ENCODE results near the gene ACOT7. TPM values are rescaled to one million over a fixed set of nuclear protein-coding genes. Genes with fewer than 3 reads are reported as not detected.

Gene ACOT7
- total RNA-seq, 1 experiment from 2014 or later: 76.3 TPM

DNA sequence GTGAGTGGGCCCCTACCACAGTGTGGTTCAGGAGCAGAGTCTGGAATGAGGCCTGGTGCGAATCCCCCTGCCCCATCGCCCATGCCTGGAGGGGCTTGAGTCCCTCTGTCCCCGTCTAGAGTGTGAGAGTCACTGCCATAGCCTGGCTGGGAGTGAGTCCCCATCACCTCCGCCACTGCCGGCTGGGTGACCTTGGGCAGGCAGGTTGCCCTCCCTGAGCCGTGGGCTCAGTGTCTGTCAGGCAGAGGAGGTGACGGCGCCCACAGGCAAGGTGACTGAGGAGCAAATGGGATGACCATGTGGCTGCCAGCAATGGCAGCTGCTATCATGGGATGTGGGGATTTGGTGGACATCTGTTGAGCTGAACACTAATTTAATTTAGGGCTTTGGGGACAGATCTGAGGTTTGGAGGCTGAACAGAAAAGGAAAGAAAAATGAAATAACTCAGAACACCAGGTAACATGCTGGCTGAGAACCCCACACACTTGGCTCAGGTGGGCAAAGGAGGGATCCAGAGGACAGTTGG lies 94.6 kb downstream of the ACOT7 start:
- Histone ChIP-seq H3K36me3 (replicated peaks; ENCODE audit: control insufficient read depth, insufficient read depth, low read length) (peaks cover 3% of the 10 kb centered on the region), H3K27me3 (ENCODE audit: control insufficient read depth, insufficient read depth, low read length) (no peaks in the 10 kb centered on the region), H3K4me3 (ENCODE audit: insufficient read depth, low read depth, low read length) (no peak overlapping the region)
- no peak for DNase-seq

GRCh38 chr1:6298530-6298929 lies 95.0 kb downstream of the ACOT7 start:
- DNase-seq: peak; percentile 64
- H3K36me3 ChIP-seq (replicated peaks; ENCODE audit: control insufficient read depth, insufficient read depth, low read length): peaks cover 6% of the 10 kb centered on the region
- H3K27me3 ChIP-seq (ENCODE audit: control insufficient read depth, insufficient read depth, low read length): no peaks in the 10 kb centered on the region
- H3K4me3 ChIP-seq (ENCODE audit: insufficient read depth, low read depth, low read length): no peak overlapping the region

DNA sequence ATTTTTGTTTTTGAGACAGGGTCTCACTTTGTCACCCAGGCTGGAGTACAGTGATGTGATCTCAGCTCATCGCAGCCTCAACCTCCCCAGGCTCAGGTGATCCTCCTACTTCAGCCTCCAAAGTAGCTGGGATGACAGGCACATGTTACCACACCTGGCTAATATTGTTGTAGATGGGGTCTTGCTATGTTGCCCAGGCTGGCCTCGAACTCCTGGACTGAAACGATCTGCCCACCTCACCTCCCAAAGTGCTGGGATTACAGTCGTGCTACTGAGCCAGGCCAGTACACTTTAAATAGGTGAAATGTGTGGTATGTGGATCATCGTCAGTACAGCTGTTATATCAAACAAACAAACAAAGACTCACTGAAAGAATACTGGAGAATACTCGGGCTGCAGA lies 97.7 kb downstream of the ACOT7 start:
- no peak for DNase-seq
- H3K27me3 ChIP-seq (ENCODE audit: control insufficient read depth, insufficient read depth, low read length): no peaks in the 10 kb centered on the region
- H3K36me3 ChIP-seq (replicated peaks; ENCODE audit: control insufficient read depth, insufficient read depth, low read length): peaks cover 7% of the 10 kb centered on the region
- H3K4me3 ChIP-seq (ENCODE audit: insufficient read depth, low read depth, low read length): no peak overlapping the region

GRCh38 chr1:6294890-6295556 lies 98.5 kb downstream of the ACOT7 start:
- no peak for DNase-seq
- H3K4me3 ChIP-seq (ENCODE audit: insufficient read depth, low read depth, low read length): no peak overlapping the region
- peaks cover 7% of the 10 kb centered on the region for H3K36me3 ChIP-seq (replicated peaks; ENCODE audit: control insufficient read depth, insufficient read depth, low read length)
- no peaks in the 10 kb centered on the region for H3K27me3 ChIP-seq (ENCODE audit: control insufficient read depth, insufficient read depth, low read length)

GRCh38 chr1:6294080-6294889 lies 99.3 kb downstream of the ACOT7 start:
- no peaks in the 10 kb centered on the region for H3K27me3 ChIP-seq (ENCODE audit: control insufficient read depth, insufficient read depth, low read length)
- DNase-seq: no peak
- no peak overlapping the region for H3K4me3 ChIP-seq (ENCODE audit: insufficient read depth, low read depth, low read length)
- H3K36me3 ChIP-seq (replicated peaks; ENCODE audit: control insufficient read depth, insufficient read depth, low read length): peaks cover 7% of the 10 kb centered on the region

DNA sequence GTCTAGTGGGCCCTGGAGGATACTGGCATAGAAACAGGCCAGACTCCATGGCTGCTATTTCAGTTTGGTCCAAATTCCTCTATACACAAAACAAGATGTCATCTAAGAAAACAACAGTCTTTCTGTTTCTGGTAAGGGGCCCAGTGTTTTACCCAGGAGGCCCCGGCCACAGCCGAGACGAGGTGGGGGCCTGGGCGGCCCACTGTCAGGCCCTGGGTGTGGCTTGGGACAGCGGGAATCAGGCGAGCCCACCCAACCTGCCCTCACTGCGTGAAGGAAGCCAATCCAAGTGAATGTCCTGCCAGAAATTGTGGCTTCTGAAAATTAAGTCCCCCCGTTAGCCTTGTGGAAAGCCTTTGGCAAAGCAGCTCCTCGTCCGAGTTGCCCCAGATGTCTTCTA lies 101.5 kb downstream of the ACOT7 start:
- Histone ChIP-seq H3K27me3 (ENCODE audit: control insufficient read depth, insufficient read depth, low read length) (no peaks in the 10 kb centered on the region), H3K4me3 (ENCODE audit: insufficient read depth, low read depth, low read length) (no peak overlapping the region), H3K36me3 (replicated peaks; ENCODE audit: control insufficient read depth, insufficient read depth, low read length) (peaks cover 7% of the 10 kb centered on the region)
- DNase-seq: no peak

DNA sequence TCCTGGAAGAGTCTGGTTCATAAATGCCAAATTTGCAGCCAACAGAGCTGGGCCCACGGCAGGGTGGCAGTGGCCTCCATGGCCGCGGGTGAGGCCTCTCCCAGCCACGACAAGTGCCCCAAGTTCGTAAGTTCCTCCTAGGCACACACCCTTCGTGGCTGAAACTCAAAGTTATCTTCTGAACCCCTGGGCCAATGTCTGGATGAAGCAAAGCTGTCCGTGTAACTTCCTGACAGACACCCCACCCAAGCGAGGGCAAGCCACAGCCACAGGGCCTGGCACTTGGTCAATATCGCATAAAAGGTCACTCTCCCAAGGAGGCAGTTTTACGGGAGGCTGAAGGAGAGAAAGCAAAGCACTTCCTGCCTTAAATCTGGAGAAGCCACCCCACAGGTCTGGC lies 104.9 kb downstream of the ACOT7 start:
- no peaks in the 10 kb centered on the region for H3K27me3 ChIP-seq (ENCODE audit: control insufficient read depth, insufficient read depth, low read length)
- no peak for DNase-seq
- H3K36me3 ChIP-seq (replicated peaks; ENCODE audit: control insufficient read depth, insufficient read depth, low read length): peaks cover 4% of the 10 kb centered on the region
- H3K4me3 ChIP-seq (ENCODE audit: insufficient read depth, low read depth, low read length): no peak overlapping the region

DNA sequence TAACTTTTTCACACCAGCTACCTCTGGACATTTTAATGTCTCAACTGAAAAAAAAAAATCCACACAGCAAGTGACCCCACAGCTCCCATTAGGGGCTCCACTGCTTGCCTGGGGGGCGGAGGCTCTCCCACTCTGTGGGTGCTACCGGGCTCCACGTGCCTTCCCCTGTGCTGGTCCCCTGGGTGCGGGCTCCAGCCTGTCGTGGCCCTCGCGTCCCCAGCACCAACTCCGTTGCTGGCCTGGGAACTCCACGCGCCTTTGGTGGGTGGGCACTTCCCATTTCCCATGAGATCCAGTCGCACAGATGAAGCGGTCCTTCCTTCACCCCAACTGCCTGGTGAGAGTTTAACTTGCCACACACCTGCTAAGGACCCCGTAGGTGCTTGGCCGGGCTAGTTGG lies 105.5 kb downstream of the ACOT7 start:
- H3K4me3 ChIP-seq (ENCODE audit: insufficient read depth, low read depth, low read length): no peak overlapping the region
- no peak for DNase-seq
- H3K36me3 ChIP-seq (replicated peaks; ENCODE audit: control insufficient read depth, insufficient read depth, low read length): peaks cover 1% of the 10 kb centered on the region; the same call in 1 of the 2 replicates
- no peaks in the 10 kb centered on the region for H3K27me3 ChIP-seq (ENCODE audit: control insufficient read depth, insufficient read depth, low read length)

DNA sequence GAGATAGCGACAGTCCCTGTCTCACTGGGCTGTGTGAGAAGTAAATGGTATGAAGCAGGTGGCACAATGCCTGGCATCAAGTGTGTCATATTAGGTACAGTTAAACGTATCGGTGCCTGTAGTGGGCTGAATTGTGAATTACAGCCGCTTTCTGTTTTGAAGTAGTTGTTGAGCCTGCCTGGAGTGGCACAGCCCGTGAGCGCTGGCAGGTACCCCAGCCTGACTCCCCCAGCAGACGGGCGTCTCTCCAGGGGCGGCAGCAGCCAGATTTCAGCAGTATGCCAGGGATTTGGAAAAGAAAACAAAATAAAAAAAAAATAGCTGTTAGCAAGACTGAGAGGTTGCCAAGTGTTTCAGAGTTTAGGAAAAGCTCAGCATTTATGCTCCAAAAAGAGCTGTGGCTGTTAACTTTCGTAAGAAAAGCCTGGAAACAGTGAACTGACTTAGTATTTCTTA lies 106.1 kb downstream of the ACOT7 start:
- Histone ChIP-seq H3K4me3 (ENCODE audit: insufficient read depth, low read depth, low read length) (no peak overlapping the region), H3K27me3 (ENCODE audit: control insufficient read depth, insufficient read depth, low read length) (no peaks in the 10 kb centered on the region), H3K36me3 (replicated peaks; ENCODE audit: control insufficient read depth, insufficient read depth, low read length) (peaks cover 1% of the 10 kb centered on the region; the same call in 1 of the 2 replicates)
- DNase-seq: no peak

DNA sequence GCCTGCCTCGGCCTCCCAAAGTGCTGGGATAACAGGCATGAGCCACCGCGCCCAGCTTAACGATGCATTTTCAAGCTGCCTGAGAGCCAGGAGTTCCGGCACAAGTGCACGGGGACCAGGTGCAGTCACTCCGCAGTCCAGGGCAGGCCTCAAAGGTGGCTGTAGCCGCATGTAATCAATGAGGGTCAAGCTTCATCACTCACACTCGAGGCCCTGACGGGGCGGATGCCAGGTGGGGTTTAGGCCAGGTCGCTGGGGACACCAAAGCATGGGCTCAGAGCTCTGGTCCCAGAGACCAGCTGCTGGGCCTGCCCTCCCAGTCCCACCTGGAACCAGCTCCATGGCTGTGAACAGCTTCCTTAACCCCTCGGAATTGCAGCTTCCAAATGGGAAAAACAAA lies 106.5 kb downstream of the ACOT7 start:
- DNase-seq: no peak
- Histone ChIP-seq H3K4me3 (ENCODE audit: insufficient read depth, low read depth, low read length) (no peak overlapping the region), H3K27me3 (ENCODE audit: control insufficient read depth, insufficient read depth, low read length) (no peaks in the 10 kb centered on the region), H3K36me3 (replicated peaks; ENCODE audit: control insufficient read depth, insufficient read depth, low read length) (peaks cover 1% of the 10 kb centered on the region; the same call in 1 of the 2 replicates)

DNA sequence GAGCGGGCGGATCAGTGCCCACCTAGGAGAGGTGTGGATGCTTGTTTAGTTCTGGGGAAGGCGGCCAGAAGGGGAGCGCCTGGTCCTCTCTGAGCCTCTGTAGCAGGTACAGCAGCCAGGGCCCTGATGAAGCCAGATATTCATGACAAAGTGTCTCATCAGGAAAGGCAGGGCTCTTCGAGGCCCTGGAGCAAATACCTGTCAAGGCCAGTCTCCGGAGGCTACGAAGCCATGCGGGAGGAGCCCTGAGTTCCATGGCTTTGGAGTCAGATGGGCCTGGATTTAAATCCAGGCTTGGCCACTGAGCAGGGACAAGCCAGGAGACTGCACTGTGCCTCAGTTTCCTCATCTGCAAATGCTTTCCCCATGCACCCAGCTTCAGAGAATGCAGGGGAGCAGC lies 107.3 kb downstream of the ACOT7 start:
- H3K36me3 ChIP-seq (replicated peaks; ENCODE audit: control insufficient read depth, insufficient read depth, low read length): no peaks in the 10 kb centered on the region; the same call in 1 of the 2 replicates
- no peaks in the 10 kb centered on the region for H3K27me3 ChIP-seq (ENCODE audit: control insufficient read depth, insufficient read depth, low read length)
- H3K4me3 ChIP-seq (ENCODE audit: insufficient read depth, low read depth, low read length): no peak overlapping the region
- DNase-seq: no peak

DNA sequence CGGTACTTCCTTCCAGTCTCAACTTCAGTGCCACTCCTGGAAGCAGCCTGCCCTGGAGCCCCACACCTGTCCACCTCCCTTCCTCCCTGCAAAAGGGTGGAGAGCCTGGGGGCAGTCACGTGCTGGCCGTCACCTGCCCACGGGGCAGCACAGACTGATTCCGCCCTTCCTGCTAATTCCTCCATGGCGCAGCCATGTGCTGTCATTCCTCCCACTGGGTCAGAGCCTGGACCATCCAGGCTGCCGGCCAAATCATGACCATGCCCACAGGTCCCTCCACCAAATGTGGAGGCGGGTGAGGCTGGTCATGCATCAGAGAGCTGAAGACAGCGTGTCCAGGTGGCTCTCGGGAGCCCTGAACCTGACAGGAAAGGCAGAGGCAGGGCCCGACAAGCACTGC lies 108.2 kb downstream of the ACOT7 start:
- no peaks in the 10 kb centered on the region; the same call in 1 of the 2 replicates for H3K36me3 ChIP-seq (replicated peaks; ENCODE audit: control insufficient read depth, insufficient read depth, low read length)
- DNase-seq: no peak
- no peak overlapping the region for H3K4me3 ChIP-seq (ENCODE audit: insufficient read depth, low read depth, low read length)
- H3K27me3 ChIP-seq (ENCODE audit: control insufficient read depth, insufficient read depth, low read length): no peaks in the 10 kb centered on the region

DNA sequence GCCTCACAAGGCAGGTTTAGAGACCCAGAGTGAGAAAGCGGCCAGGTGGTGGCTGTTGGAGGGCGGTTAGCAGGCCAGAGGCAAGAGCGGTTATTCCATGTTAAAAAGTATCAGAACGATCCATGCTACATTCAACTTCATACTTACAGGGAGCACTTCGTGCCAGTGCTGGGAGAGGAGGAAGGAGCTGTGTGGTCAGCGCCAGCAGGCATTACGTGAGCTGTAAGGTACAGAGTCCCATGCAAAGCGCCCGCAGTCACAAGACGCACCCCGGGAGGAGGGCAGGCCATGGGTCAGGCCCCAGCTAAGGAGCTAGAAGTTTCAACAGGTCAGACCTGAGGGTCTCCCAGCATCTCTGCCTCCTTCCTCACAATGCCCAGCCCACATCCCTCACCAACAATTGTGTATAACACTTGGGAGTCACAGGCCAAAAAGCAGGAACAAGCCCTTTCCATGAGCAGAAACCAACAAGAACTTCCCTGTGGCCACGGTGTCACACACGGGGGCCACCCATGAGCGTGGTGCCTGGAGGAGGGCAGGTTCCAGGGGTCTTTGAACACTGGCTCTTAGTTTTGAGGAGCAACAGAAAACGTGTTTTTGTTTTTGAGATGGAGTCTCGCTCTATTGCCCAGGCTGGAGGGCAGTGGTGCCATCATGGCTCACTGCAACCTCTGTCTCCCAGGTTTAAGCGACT lies 110.8 kb downstream of the ACOT7 start:
- no peak overlapping the region for H3K4me3 ChIP-seq (ENCODE audit: insufficient read depth, low read depth, low read length)
- no peaks in the 10 kb centered on the region for H3K36me3 ChIP-seq (replicated peaks; ENCODE audit: control insufficient read depth, insufficient read depth, low read length)
- no peaks in the 10 kb centered on the region for H3K27me3 ChIP-seq (ENCODE audit: control insufficient read depth, insufficient read depth, low read length)
- no peak for DNase-seq

- no peak for DNase-seq
- Histone ChIP-seq H3K4me3 (ENCODE audit: insufficient read depth, low read depth, low read length) (no peak overlapping the region), H3K27me3 (ENCODE audit: control insufficient read depth, insufficient read depth, low read length) (no peaks in the 10 kb centered on the region), H3K36me3 (replicated peaks; ENCODE audit: control insufficient read depth, insufficient read depth, low read length) (no peaks in the 10 kb centered on the region)
Observed at GRCh38 chr1:6281511-6282402, 111.8 kb downstream of the ACOT7 start.

All from H7 (cell line).